Parathyroid adenoma (tissue), 2 donors: Measurements from ENCODE around the gene THSD4.

Experiments used
- H2AFZ ChIP-seq: fragments of 300-600 bp; sonication (generic); one replicate; pipeline ENCODE4 v1.7.0; 2017; ENCODE audit warnings: antibody characterized with exemption, mild to moderate bottlenecking
- H3K27ac ChIP-seq: fragments of 300-600 bp; sonication (generic); one replicate; pipeline ENCODE4 v1.7.0; 2017
- H3K27me3 ChIP-seq: fragments of 300-600 bp; sonication (generic); one replicate; pipeline ENCODE4 v1.7.0; 2017; ENCODE audit warnings: low read length; ENCODE audit not compliant: control insufficient read depth, insufficient read depth
- H3K36me3 ChIP-seq: fragments of 300-600 bp; sonication (generic); one replicate; pipeline ENCODE4 v1.7.0; 2017; ENCODE audit warnings: low read length; ENCODE audit not compliant: control insufficient read depth, insufficient read depth
- H3K4me1 ChIP-seq: fragments of 300-600 bp; sonication (generic); one replicate; pipeline ENCODE4 v1.7.0; 2017; ENCODE audit warnings: control low read depth
- H3K4me2 ChIP-seq: fragments of 300-600 bp; sonication (generic); one replicate; pipeline ENCODE4 v1.7.0; 2017; ENCODE audit warnings: low read length
- H3K4me3 ChIP-seq: fragments of 300-600 bp; sonication (generic); one replicate; pipeline ENCODE4 v1.7.0; 2017; ENCODE audit warnings: low read depth, low read length
- H3K79me2 ChIP-seq: fragments of 300-600 bp; sonication (generic); one replicate; pipeline ENCODE4 v1.7.0; 2017; ENCODE audit warnings: control low read depth
- H3K9ac ChIP-seq: fragments of 300-600 bp; sonication (generic); one replicate; pipeline ENCODE4 v1.7.0; 2017; ENCODE audit warnings: mild to moderate bottlenecking
- H3K9me3 ChIP-seq: fragments of 300-600 bp; sonication (generic); one replicate; pipeline ENCODE4 v1.7.0; 2017; ENCODE audit warnings: low read length; ENCODE audit not compliant: control insufficient read depth
- TF ChIP-seq, protein P1 (sequence below): fragments of 300-600 bp; sonication (generic); IDR thresholded peaks from one replicate; pipeline ENCODE4 v1.7.0; 2017; ENCODE audit warnings: antibody characterized with exemption, mild to moderate bottlenecking
- donor health status: primary hyperparathyroidism.

The THSD4 gene

DNA sequence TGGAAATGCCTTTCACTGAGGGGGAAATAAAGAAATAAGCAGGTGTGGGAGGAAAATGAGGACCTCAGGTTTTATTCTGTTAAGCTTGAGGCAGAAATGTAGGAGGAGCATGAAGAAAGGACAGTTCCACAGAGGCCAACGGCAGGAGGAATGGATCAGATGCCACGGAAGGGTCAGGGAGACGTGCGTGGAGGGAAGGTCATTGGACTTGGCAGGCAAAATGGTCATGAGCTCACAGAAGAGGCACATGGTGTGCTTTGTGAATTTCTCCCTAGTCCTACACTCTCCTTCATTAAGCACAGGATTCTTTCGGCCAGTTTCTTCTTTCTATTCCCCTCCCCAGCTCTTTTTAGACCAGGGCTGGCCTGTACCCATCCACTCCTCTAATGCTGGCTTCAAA lies 32.5 kb upstream of the THSD4 start:
- Histone ChIP-seq H3K9ac (no peak overlapping the region), H3K27me3 (no peaks in the 10 kb centered on the region), H3K79me2 (no peaks in the 10 kb centered on the region), H3K4me3 (no peak overlapping the region), H3K9me3 (no peaks in the 10 kb centered on the region), H2AFZ (no peak overlapping the region), H3K36me3 (no peaks in the 10 kb centered on the region), H3K4me2 (no peak overlapping the region), H3K27ac (no peak overlapping the region), H3K4me1 (no peaks in the 10 kb centered on the region)
- TF ChIP-seq, protein P1, sequence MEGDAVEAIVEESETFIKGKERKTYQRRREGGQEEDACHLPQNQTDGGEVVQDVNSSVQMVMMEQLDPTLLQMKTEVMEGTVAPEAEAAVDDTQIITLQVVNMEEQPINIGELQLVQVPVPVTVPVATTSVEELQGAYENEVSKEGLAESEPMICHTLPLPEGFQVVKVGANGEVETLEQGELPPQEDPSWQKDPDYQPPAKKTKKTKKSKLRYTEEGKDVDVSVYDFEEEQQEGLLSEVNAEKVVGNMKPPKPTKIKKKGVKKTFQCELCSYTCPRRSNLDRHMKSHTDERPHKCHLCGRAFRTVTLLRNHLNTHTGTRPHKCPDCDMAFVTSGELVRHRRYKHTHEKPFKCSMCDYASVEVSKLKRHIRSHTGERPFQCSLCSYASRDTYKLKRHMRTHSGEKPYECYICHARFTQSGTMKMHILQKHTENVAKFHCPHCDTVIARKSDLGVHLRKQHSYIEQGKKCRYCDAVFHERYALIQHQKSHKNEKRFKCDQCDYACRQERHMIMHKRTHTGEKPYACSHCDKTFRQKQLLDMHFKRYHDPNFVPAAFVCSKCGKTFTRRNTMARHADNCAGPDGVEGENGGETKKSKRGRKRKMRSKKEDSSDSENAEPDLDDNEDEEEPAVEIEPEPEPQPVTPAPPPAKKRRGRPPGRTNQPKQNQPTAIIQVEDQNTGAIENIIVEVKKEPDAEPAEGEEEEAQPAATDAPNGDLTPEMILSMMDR: no peak

- Histone ChIP-seq H3K9ac (no peak overlapping the region), H2AFZ (no peak overlapping the region), H3K4me1 (no peaks in the 10 kb centered on the region), H3K9me3 (no peaks in the 10 kb centered on the region), H3K4me2 (no peak overlapping the region), H3K36me3 (no peaks in the 10 kb centered on the region), H3K79me2 (no peaks in the 10 kb centered on the region), H3K27me3 (no peaks in the 10 kb centered on the region), H3K27ac (no peak overlapping the region), H3K4me3 (no peak overlapping the region)
- TF ChIP-seq, protein P1: no peak
These were observed 31.9 kb upstream of the THSD4 start for GRCh38 chr15:71083349-71083748.

DNA sequence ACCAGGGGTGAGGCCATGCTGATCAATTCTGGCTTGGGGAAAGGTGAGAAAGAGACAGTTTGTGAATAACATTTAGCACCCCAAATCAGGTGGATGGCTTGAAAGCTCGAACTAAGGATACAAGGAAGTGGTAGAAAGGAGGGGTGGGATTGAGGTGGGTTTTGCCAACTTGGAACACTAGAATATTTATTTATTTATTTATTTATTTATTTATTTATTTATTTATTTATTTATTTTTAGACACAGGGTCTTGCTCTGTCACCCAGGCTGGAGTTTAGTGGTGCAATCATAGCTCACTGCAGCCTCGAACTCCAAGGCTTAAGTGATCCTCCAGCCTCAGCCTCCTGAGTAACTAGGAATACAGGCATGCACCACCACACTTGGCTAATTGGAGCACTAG lies 31.0 kb upstream of the THSD4 start:
- H3K9ac ChIP-seq: no peak overlapping the region
- H3K36me3 ChIP-seq: no peaks in the 10 kb centered on the region
- H3K4me2 ChIP-seq: no peak overlapping the region
- TF ChIP-seq, protein P1: no peak
- no peaks in the 10 kb centered on the region for H3K9me3 ChIP-seq
- no peaks in the 10 kb centered on the region for H3K4me1 ChIP-seq
- no peak overlapping the region for H3K27ac ChIP-seq
- H3K27me3 ChIP-seq: no peaks in the 10 kb centered on the region
- H2AFZ ChIP-seq: no peak overlapping the region
- no peak overlapping the region for H3K4me3 ChIP-seq
- H3K79me2 ChIP-seq: no peaks in the 10 kb centered on the region

GRCh38 chr15:71085809-71086208 lies 29.5 kb upstream of the THSD4 start:
- H3K27ac ChIP-seq: no peak overlapping the region
- TF ChIP-seq, protein P1: no peak
- no peak overlapping the region for H3K9ac ChIP-seq
- H3K4me2 ChIP-seq: no peak overlapping the region
- H3K4me1 ChIP-seq: no peaks in the 10 kb centered on the region
- H2AFZ ChIP-seq: no peak overlapping the region
- H3K79me2 ChIP-seq: no peaks in the 10 kb centered on the region
- no peaks in the 10 kb centered on the region for H3K36me3 ChIP-seq
- no peak overlapping the region for H3K4me3 ChIP-seq
- no peaks in the 10 kb centered on the region for H3K27me3 ChIP-seq
- H3K9me3 ChIP-seq: no peaks in the 10 kb centered on the region

GRCh38 chr15:71088155-71088554 lies 27.1 kb upstream of the THSD4 start:
- TF ChIP-seq, protein P1: no peak
- H3K9ac ChIP-seq: no peak overlapping the region

More at GRCh38 chr15:71088155-71088554, 27.1 kb upstream of the THSD4 start:
- Histone ChIP-seq H3K27me3 (no peaks in the 10 kb centered on the region), H3K36me3 (no peaks in the 10 kb centered on the region), H3K4me2 (no peak overlapping the region), H3K27ac (no peak overlapping the region), H2AFZ (no peak overlapping the region), H3K4me1 (no peaks in the 10 kb centered on the region), H3K9me3 (no peaks in the 10 kb centered on the region), H3K4me3 (no peak overlapping the region), H3K79me2 (no peaks in the 10 kb centered on the region)
